Measurements from ENCODE around the gene C2CD2.

C2CD2 gene

GRCh38 chr21:41929248-41929647 is 24.6 kb downstream of the C2CD2 start:
- POLR2A ChIA-PET, result no interaction called here
- TF ChIP-seq, protein P1, sequence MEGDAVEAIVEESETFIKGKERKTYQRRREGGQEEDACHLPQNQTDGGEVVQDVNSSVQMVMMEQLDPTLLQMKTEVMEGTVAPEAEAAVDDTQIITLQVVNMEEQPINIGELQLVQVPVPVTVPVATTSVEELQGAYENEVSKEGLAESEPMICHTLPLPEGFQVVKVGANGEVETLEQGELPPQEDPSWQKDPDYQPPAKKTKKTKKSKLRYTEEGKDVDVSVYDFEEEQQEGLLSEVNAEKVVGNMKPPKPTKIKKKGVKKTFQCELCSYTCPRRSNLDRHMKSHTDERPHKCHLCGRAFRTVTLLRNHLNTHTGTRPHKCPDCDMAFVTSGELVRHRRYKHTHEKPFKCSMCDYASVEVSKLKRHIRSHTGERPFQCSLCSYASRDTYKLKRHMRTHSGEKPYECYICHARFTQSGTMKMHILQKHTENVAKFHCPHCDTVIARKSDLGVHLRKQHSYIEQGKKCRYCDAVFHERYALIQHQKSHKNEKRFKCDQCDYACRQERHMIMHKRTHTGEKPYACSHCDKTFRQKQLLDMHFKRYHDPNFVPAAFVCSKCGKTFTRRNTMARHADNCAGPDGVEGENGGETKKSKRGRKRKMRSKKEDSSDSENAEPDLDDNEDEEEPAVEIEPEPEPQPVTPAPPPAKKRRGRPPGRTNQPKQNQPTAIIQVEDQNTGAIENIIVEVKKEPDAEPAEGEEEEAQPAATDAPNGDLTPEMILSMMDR (IDR thresholded peaks at IDR 0.05; ENCODE audit: control extremely low read depth, extremely low read depth, low read depth, missing control alignments), result no peak
- CTCF ChIA-PET, result interaction anchor here (1.1 to 2.6 kb wide), 5 partner anchors 9 to 188 kb away, joined by 3 to 7 read pairs (median 6); no protein-coding TSS in a partner anchor
- DNase-seq (ENCODE audit: extremely low spot score), result no peak

DNA sequence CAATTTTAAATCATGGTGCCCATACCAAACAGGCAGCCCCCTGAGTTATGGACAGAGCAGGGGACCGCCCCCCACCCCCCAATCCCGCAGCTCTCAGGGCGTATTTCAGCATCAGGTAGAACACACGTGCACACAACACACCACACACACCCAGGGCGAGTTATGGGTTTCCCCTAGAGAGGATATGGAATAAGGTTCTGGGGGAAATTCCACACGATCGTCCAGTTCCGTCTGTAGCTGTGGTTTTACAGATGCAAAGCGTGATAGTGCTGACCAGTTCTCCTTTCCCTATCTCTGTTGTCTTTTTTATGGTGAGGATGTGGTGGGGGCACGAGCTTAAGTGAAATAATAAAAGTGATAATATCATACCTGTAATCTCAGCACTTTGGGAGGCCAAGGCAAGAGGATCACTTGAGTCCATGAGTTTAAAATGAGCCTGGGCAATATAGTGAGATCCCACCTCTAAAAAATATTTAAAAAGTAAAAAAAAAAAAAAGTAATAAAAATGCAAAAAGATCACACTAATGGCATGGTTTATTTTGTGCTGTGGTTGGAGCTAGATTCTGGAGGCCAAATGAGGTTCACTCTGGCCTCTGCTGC is 25.1 kb downstream of the C2CD2 start:
- ChIA-PET CTCF (interaction anchor here (1.0 to 2.6 kb wide), 5 partner anchors 11 to 189 kb away, joined by 3 to 7 read pairs (median 6); no protein-coding TSS in a partner anchor), POLR2A (interaction anchor here (0.7 kb wide), 1 partner anchor 674 kb away, joined by 7 read pairs; no protein-coding TSS in a partner anchor)
- peak; percentile 65 for DNase-seq (ENCODE audit: extremely low spot score)
- TF ChIP-seq, protein P1 (IDR thresholded peaks at IDR 0.05; ENCODE audit: control extremely low read depth, extremely low read depth, low read depth, missing control alignments), result no peak

DNA sequence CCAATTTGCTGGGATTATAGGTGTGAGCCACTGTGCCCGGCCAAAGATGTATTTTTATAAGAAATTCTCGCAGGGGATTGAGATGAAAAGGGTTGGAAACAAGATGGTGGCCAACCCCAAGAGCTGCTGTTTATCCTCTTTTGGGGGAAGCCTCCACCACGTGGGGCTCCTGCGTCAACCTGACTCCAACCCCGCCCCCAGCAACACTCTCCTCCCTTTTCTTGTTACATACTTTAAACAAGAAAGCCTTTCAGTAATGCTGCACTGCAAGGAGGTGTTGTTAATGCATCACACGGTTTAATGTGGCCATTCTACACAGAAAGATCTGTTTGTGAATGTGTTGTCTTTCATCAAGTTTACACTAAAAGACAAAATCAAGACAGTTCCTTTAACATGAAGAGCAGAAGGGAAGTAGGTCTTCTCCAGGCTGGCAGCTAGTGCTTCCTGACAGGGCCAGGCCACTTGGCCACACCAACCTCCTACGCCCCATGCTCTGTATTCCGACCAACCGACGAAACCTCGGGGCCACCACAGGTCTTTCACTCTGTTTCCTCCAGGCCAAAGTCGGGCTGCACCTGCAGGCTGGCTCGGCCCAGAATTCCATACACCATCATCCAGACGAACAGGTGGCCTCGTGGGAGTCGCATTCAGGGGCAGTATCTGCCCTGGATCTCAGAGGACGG is 25.9 kb downstream of the C2CD2 start:
- CTCF ChIA-PET, result interaction anchor here (1.0 to 1.2 kb wide), 2 partner anchors 8 to 180 kb away, joined by 3 to 4 read pairs; no protein-coding TSS in a partner anchor

GRCh38 chr21:41926807-41927171 is 27.0 kb downstream of the C2CD2 start:
- CTCF ChIA-PET, result interaction anchor here (0.8 to 1.8 kb wide), 4 partner anchors 9 to 192 kb away, joined by 3 to 6 read pairs (median 4); no protein-coding TSS in a partner anchor
- no peak for DNase-seq (ENCODE audit: extremely low spot score)
- TF ChIP-seq, protein P1 (IDR thresholded peaks at IDR 0.05; ENCODE audit: control extremely low read depth, extremely low read depth, low read depth, missing control alignments), result no peak
- POLR2A ChIA-PET, result no interaction called here

More for the DNA sequence above, 25.9 kb downstream of the C2CD2 start:
- POLR2A ChIA-PET, result no interaction called here
- TF ChIP-seq, protein P1 (IDR thresholded peaks at IDR 0.05; ENCODE audit: control extremely low read depth, extremely low read depth, low read depth, missing control alignments), result no peak
- peak; percentile 57 for DNase-seq (ENCODE audit: extremely low spot score)

DNA sequence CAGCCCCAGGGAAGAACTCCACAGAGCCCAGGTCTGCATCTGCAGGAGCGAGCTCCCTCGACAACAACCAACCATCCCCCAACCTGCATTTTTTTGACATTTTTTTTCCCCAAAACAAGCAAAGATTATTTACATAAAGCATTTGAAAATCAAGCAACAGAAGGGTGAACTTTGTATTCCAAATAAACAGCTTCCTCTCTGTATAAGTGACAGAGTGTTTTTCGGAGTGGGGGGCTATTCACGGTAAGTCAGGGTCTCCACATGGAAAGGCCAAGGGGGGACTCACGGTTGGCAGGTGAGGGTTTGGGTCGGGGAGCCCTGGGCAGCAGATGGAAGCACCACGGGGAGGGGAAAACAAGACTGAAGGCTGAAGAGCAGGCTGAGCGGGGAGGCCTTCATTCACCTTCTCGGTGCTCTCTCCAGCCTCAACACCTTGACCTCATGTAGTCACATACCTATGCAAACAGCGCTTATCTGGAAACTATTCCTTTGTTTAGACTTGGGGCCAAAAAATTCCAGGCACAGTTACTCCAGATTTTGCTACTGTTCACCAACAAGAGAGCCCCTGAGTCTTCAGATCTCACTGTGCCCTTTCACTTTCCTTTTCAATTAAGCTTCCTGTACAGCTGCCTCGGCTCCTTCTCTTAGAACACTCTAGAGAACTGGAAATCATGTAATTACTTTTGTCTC is 27.6 kb downstream of the C2CD2 start:
- DNase-seq (ENCODE audit: extremely low spot score), result peak; percentile 71
- ChIA-PET CTCF (interaction anchor here (0.8 to 1.8 kb wide), 4 partner anchors 15 to 192 kb away, joined by 3 to 6 read pairs (median 4); partner anchors contain the start of gene PRDM15), POLR2A (no interaction called here)
- TF ChIP-seq, protein P1 (IDR thresholded peaks at IDR 0.05; ENCODE audit: control extremely low read depth, extremely low read depth, low read depth, missing control alignments), result no peak

DNA sequence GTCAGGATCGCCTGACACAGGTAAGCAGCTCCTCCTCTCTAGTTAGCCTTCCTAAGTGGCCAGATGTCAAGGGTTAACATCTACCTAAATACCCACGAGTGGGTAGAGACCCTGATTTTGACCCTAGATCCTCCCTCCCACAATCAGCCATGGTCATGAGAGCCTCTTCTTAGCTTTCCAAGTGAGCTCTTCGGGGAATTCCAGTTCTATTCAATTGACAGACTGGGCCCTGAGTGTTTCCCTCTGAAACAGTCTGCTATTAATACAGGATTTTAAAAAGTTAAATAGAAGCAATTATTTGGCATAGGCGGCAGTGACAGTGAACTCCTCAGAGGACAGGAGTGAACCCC is 28.1 kb downstream of the C2CD2 start:
- no peak for DNase-seq (ENCODE audit: extremely low spot score)
- TF ChIP-seq, protein P1 (IDR thresholded peaks at IDR 0.05; ENCODE audit: control extremely low read depth, extremely low read depth, low read depth, missing control alignments), result no peak
- ChIA-PET CTCF (interaction anchor here (1.1 to 1.8 kb wide), 3 partner anchors 10 to 46 kb away, joined by 4 to 6 read pairs (median 5); partner anchors contain the start of gene PRDM15), POLR2A (no interaction called here)

Data from GM10248 (cell line).